GM19023 (cell line): ENCODE results near the gene WFDC2.

Source experiments
- ATAC-seq: cut with Tn5 transposase; IDR thresholded peaks from one replicate; pipeline ENCODE4 v1.9.1; 2021; ENCODE audit warnings: mild to moderate bottlenecking, moderate library complexity; ENCODE audit not compliant: unreplicated experiment

Gene WFDC2

GRCh38 chr20:45469336-45470261, at the start of gene WFDC2:
Gene WFDC2, plus strand, starts transcription at chr20:45469753. Its CDS starts 29 bp downstream, at chr20:45469782.
- no peak for ATAC-seq

GRCh38 chr20:45420125-45420524, 49.4 kb upstream of the WFDC2 start:
- ATAC-seq, result no peak

GRCh38 chr20:45423700-45424099, 45.9 kb upstream of the WFDC2 start:
- ATAC-seq, result no peak

GRCh38 chr20:45425561-45425960, 44.0 kb upstream of the WFDC2 start:
- ATAC-seq, result no peak

GRCh38 chr20:45426320-45427016, 43.1 kb upstream of the WFDC2 start:
- ATAC-seq, result no peak

GRCh38 chr20:45427236-45428149, 42.1 kb upstream of the WFDC2 start:
- ATAC-seq, result no peak

GRCh38 chr20:45429618-45430017, 39.9 kb upstream of the WFDC2 start:
- ATAC-seq, result no peak

- ATAC-seq, result peak; percentile 60
Measured at GRCh38 chr20:45432294-45432693, 37.3 kb upstream of the WFDC2 start.

GRCh38 chr20:45433316-45433715, 36.2 kb upstream of the WFDC2 start:
- no peak for ATAC-seq

- no peak for ATAC-seq
Measured at GRCh38 chr20:45433976-45434375, 35.6 kb upstream of the WFDC2 start.

- ATAC-seq, result peak; percentile 80
Measured at GRCh38 chr20:45436732-45437485, 32.6 kb upstream of the WFDC2 start.

GRCh38 chr20:45440424-45440823, 29.1 kb upstream of the WFDC2 start:
- ATAC-seq, result no peak

- no peak for ATAC-seq
Measured at GRCh38 chr20:45440891-45441685, 28.5 kb upstream of the WFDC2 start.

- no peak for ATAC-seq
Measured at GRCh38 chr20:45441746-45442145, 27.8 kb upstream of the WFDC2 start.

- ATAC-seq, result no peak
Measured at GRCh38 chr20:45444050-45444449, 25.5 kb upstream of the WFDC2 start.

GRCh38 chr20:45445805-45446562, 23.6 kb upstream of the WFDC2 start:
- no peak for ATAC-seq

GRCh38 chr20:45448270-45448669, 21.3 kb upstream of the WFDC2 start:
- ATAC-seq, result no peak

GRCh38 chr20:45449528-45449927, 20.0 kb upstream of the WFDC2 start:
- ATAC-seq, result no peak
